COLO829 (cell line): ENCODE data around the gene KIAA1328.
"Not testable (repeated sequence)": the region's sequence is repeated elsewhere in the genome, so short reads cannot be mapped to it uniquely, and the experiment has no call there.

ENCODE experiments used
- DNase-seq: peaks from one replicate; pipeline ENCODE4 v3.0.0; 2012; ENCODE audit warnings: low spot score

Gene KIAA1328

GRCh38 chr18:36828630-36829361 is at the start of gene KIAA1328, which contains the start of gene TPGS2:
Gene KIAA1328 (plus strand): TSS chr18:36829127. CDS start chr18:36829139, 12 bp downstream.
Gene TPGS2 (minus strand): TSS chr18:36829002. CDS start chr18:36828767, 235 bp downstream.
- peak; percentile 74 for DNase-seq

DNA sequence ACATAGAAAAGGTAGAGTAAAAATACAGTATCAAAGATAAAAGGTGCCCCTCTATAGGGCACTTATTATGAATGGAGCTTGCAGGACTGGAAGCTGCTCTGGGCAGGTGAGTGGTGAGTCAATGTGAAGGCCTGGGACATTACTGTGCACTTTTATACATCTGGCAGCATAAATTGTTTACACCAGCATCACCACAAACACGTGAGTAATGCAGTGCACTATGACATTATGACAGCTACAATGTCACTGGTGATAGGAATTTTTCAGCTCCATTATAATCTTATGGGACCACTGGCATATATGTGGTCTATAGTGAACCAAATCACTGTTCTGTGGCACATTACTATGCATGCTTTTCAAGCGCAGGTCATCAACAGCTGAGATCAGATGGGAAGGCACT is 48.2 kb upstream of the KIAA1328 start:
- no peak for DNase-seq

- no peak for DNase-seq
These were observed 46.2 kb upstream of the KIAA1328 start for GRCh38 chr18:36782710-36783109.

- DNase-seq = no peak
These were observed 45.1 kb upstream of the KIAA1328 start for GRCh38 chr18:36783792-36784191.

DNA sequence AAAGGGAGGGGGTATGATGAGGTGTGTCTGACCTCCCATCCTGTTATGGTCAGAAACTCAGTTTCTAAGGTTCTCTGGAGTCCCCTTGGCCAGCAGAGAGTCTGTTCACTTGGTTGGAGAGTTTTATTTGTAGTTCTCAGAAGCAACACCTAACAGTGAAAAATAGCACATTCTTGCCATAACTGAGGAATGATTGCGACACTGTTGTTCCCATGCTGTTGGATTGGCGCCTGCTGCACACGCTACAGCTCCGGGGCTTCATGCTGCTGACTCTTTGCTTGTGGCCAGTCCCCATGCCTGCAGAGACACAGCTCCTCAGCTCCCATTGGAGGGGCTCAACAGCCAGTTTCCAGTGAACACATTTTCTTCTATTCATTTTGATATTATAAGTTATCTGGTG is 42.2 kb upstream of the KIAA1328 start:
- DNase-seq = no peak

- no peak for DNase-seq
These were observed 36.2 kb upstream of the KIAA1328 start for GRCh38 chr18:36792634-36793283.

GRCh38 chr18:36798738-36799473 is 30.0 kb upstream of the KIAA1328 start:
- no peak for DNase-seq

- no peak for DNase-seq
These were observed 23.8 kb upstream of the KIAA1328 start for GRCh38 chr18:36805105-36805504.

DNA sequence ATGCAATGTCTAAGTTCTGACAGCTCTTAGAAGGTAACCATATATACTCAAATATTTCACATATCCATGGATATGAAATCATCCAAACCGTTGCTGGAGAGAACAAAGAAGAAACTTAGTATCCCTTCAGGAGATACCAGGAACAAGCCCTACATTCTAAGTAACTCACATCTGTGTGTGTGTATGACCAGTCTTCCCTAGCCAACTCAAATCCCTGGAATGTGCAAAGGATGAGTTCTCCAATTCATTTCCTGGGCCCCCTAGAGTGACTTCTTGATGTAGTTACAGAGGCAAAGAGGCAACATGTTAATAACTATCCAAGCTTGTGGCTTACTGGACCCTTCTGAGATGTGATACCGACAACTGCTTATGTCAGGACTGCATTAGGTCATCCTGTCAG is 20.2 kb upstream of the KIAA1328 start:
- DNase-seq = no peak

DNA sequence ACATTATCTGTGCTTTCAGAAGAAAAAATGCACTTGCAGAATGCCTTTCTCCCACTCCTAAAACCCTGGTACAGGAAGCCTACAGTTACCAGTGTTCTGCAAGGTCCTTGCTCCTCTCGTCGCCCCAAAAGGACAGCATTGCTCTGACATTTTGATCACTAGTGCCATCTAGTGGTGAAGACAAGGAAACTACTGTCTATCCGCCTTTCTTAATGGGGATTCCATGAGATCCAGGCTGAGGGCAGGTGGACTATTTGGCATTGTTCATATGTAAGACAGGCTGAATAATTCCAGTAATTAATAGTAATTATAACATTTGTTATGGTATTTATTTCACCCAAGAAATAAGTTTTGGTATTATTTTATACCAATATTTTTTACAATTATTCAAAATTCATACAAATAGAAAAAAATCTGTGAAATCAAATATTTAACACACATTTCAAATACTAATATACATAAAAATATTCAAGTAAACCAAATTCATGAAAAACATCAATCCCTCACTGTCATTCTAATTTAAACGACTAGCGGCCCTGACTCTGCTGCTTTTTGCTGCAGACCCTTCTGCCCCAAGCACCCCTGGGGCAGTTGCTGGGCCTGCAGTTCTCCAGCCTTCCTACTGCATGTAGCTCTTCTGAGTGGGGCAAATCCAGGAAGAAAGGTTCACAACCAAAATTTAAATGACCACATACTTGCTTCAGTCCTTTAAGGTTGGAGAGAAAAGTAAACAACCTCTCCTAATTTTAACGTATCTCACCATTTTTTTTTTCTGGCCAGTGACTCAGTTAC is 19.1 kb upstream of the KIAA1328 start:
- DNase-seq = peak; percentile 80

DNA sequence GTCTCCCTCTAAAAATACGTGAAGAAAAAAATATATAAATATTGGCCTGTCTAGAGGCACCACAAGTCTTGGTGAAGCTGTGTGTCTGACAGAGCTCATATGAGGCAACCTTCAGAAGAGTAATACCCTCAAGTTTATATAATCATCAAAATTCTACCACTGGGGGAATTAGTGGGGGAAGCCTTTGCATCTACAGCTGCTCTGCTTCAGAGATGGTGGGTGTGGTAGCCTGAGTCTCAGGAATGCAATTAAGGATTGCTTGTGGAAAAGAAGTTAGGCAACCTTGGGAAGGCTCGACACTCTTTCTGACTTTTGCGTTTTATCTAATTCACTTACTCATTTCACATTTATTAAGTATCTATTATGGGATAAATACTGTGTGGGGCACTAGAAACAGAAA is 17.5 kb upstream of the KIAA1328 start:
- no peak for DNase-seq

DNA sequence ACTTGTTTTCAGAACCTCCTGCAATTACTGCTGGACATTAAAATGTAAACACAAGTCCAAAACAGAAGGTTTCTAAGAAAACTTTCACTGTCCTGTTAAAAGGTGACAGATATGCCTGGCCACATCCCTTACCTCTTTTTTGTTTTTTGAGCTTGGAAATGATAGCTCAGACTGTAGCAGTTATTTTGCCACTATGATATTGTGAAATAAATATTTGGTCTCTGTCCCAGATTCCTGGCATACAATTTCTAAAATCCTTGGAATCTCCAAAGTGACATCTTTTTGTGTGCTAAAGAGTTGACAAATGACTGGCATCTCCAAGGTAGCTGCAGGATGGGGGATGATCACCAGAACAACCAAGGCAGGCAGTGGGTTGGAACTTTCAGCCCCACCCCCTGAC is 17.0 kb upstream of the KIAA1328 start:
- no peak for DNase-seq

GRCh38 chr18:36812678-36813077 is 16.2 kb upstream of the KIAA1328 start:
- no peak for DNase-seq

DNA sequence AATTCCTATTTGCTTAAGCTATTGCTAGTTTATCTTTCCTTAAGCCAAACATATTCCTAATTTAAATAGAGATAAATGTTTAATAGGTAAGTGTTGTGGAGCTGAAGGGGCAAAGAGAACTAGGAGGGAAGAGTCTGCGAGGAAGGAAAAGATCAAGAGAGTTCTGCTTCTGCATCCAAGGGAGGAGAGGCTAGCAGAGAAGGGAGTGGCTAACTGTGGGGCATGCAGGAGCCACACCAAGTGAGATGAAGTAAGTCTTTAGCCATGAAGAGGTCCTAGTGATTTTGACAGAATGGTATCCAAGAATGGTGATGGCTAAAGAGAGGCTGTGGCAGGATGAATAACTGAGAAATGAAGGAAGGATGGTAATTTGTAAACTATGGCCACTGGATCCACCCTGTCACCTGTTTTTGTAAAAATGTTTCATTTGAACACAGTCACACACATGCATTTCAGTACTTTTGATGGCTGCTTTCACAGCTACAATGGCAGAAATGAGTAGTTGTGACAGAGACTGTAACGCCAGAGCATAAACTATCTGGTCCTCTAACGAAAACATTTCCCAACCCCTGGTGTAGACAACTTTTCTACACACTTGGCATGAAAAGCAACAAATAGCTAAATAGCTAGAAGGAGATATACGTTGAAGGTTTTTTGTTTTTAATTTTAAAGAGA is 15.7 kb upstream of the KIAA1328 start:
- DNase-seq = no peak

DNA sequence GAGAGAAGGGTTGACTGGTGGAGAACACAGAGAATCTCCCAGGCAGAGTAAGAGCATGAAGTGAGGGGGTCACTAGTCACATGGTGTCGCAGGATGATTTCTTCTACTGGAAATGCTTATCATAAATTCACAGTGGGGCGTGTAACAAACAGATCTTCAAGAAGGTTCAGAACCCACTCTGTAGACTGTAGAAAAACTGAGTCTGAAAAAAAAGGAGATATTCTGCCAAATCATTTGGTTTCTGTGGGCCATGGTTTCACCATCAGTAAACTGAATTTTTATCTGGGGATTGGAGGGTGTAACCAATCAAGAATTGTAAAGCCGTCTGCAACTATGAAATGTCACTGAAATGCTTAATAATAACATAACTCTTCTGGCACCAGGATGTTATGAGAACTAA is 15.1 kb upstream of the KIAA1328 start:
- no peak for DNase-seq

GRCh38 chr18:36814994-36815393 is 13.9 kb upstream of the KIAA1328 start:
- no peak for DNase-seq

- DNase-seq = not testable (repeated sequence)
These were observed 12.8 kb upstream of the KIAA1328 start for GRCh38 chr18:36816096-36816495.

DNA sequence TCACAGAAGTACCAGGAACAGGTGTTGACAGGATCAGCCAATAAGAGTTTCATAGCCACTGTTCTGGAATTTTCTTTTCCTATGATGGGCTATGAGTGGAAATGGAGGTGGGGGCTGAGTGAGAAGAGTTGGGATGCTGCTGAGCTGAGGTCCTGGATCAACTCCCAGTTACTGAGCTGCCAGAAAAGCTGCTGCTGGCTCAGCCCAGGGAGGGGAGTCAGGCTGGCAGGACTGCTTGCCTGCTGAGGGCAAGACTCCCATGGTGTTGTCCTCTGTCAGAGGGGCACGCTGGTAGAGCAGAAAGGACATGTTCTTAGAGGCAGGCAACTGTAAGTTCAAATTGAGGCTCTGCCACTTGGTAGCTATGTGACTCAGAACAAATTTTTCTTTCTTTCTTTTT is 11.9 kb upstream of the KIAA1328 start:
- no peak for DNase-seq

GRCh38 chr18:36818652-36819051 is 10.3 kb upstream of the KIAA1328 start:
- no peak for DNase-seq

DNA sequence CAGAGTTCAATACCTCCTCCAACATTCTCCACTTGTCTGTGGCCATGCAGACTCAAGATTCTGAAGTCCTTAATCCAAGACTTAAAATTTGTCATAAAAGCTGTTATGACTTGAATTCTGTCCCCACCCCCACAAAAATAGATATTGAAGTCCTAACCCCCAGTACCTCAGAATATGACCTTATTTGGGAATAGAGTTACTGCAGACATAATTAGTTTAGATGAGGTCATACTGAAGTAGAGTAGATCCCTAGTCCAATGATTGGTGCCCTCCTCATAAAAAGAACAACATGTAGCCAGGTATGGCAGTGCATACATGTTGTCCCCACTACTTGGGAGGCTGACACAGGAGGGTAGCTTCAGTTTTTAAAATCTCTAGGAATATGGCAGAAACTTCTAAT is 9.3 kb upstream of the KIAA1328 start:
- DNase-seq = no peak

- DNase-seq = no peak
These were observed 7.2 kb upstream of the KIAA1328 start for GRCh38 chr18:36821681-36822080.

- DNase-seq = no peak
These were observed 3.4 kb upstream of the KIAA1328 start for GRCh38 chr18:36825526-36825925.
